Measurements from ENCODE around the gene FRMD3.

FRMD3 gene

DNA sequence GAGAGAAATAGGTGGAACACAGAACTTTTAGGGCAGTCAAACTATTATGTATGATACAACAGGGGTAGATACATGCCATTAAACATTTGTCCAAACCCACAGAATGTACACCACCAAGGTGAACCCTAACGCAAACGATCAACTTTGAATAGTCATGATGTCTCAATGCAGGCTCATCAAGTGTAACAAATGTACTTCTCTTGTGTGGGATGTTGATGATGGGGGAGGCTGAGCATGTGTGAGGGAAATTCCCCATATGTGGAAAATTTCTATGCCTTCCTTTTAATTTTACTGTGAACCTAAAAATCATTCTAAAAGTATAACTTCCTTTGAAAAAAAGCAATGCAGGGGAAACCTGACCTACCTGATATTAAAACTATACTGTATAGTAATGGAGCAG lies 273.9 kb downstream of the FRMD3 start:
- TF ChIP-seq, protein P1, sequence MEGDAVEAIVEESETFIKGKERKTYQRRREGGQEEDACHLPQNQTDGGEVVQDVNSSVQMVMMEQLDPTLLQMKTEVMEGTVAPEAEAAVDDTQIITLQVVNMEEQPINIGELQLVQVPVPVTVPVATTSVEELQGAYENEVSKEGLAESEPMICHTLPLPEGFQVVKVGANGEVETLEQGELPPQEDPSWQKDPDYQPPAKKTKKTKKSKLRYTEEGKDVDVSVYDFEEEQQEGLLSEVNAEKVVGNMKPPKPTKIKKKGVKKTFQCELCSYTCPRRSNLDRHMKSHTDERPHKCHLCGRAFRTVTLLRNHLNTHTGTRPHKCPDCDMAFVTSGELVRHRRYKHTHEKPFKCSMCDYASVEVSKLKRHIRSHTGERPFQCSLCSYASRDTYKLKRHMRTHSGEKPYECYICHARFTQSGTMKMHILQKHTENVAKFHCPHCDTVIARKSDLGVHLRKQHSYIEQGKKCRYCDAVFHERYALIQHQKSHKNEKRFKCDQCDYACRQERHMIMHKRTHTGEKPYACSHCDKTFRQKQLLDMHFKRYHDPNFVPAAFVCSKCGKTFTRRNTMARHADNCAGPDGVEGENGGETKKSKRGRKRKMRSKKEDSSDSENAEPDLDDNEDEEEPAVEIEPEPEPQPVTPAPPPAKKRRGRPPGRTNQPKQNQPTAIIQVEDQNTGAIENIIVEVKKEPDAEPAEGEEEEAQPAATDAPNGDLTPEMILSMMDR (IDR thresholded peaks at IDR 0.05; ENCODE audit: insufficient read depth, missing control alignments): no peak
- DNase-seq (ENCODE audit: insufficient read length, low spot score) (no peak), FAIRE-seq (no peak)

DNA sequence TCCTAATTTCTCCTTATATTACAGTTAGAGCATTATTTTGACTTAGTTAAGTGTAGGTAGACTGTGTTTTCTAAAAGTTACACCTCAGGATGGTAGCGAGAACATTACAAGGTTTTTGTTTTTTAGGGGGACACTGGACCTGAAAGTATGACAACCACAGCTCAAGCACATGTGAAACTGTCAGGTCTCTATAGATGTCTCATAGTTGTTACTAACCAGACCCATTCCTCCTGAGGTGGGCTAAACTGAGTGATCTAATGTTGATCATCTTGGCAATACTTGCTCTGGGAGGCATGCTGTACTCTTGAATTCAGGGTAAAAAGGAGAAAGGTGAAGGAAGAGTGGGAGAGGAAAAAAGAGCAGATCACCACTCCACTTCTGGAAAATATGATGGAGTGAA lies 278.6 kb downstream of the FRMD3 start:
- TF ChIP-seq, protein P1 (IDR thresholded peaks at IDR 0.05; ENCODE audit: insufficient read depth, missing control alignments): no peak
- DNase-seq (ENCODE audit: insufficient read length, low spot score) (no peak), FAIRE-seq (no peak)

DNA sequence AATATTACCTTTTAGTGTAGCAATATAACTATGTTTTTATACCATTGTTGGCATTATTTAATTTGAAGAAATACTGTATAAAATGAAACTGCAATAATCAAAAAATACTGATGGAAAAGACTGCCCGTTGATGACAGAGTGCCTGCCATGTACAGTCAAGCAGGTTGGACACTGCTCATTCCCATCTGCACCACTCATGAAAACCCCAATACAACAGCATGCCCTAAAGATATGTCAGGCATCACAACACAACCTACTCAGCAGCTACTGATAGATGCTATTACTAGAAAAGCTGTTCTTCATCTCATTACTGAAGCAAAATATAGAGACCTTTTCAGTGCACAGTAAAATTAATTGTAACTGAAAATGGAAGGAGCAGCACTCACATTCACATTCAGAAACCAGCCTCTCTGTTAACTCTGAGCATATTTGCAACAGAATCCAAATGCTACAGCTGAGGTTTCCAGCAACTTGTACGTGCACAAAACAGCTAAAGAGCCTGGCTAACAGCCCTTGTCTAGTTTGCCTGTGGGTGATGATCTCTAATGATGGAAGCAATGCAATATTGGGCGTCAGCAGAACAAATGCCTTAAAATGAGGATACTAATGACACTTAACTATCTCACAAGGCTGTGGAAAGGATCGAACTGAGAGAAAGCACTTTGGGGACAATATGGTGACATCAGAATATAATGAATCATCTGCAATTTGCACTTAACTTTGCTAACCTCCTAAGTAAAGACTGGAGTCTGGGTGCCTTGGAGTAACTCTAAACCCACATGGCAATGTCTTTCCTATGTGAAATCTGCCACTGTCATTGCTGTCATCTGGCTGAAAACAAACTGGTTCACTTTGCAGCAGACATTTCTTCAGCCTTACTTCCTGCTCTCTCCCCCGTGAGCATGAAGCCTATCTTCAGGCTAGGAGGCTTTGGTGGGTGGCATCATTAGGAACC lies 280.0 kb downstream of the FRMD3 start:
- DNase-seq (ENCODE audit: insufficient read length, low spot score) (no peak), FAIRE-seq (no peak)
- TF ChIP-seq, protein P1 (IDR thresholded peaks at IDR 0.05; ENCODE audit: insufficient read depth, missing control alignments): no peak

DNA sequence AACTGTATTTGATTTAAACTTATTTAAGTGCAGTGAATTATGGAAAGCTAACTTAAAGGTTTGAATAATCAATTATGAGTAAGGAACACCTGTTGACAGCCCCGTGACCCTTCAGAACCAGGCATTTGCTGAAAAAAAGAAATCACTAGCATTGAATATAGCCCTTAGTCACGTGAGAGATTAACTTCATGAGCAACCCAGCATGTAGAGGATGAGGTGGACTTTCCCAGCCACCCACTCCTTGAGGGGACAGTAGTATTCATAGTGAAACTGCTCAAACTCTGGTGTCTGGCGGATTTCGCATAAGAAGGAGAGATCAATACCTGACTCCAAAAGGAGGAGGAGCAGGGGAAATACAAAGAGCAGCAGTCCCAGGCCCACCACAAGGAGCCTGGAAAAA lies 290.5 kb downstream of the FRMD3 start:
- TF ChIP-seq, protein P1 (IDR thresholded peaks at IDR 0.05; ENCODE audit: insufficient read depth, missing control alignments): no peak

DNA sequence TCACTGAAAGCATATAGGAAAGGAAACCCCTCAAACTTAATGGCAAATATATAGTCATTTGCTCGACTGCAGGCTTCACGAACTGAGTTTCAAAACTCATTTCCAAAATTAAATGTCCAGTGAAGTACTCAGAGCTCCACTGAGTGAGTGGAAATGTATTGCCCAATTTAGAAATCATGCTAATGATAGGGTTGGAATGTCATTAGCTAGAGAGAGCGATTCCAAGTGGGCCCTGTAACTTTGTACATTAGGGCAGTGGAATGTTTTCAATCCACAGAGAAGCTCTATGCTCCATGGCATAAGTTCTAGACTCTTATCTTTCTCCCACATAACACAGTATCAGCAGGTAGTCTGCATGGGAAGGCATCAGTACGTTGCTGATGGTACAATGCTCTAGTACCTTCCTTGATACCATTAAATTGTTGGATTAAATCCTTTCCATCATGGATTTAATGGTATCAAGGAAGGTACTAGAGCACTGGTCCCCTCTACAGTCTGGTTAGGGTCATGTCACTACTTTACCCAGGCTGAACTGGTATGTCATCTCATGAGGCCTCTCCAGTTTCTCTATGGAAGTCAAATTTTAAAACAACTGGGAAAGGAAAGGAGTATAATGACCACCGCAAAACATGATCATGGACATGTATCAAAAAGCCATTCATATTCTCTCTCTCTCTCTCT lies 292.1 kb downstream of the FRMD3 start:
- TF ChIP-seq, protein P1 (IDR thresholded peaks at IDR 0.05; ENCODE audit: insufficient read depth, missing control alignments): no peak
- no peak for FAIRE-seq
- DNase-seq (ENCODE audit: insufficient read length, low spot score): no peak

More for the DNA sequence above, 290.5 kb downstream of the FRMD3 start:
- DNase-seq (ENCODE audit: insufficient read length, low spot score) (no peak), FAIRE-seq (no peak)

DNA sequence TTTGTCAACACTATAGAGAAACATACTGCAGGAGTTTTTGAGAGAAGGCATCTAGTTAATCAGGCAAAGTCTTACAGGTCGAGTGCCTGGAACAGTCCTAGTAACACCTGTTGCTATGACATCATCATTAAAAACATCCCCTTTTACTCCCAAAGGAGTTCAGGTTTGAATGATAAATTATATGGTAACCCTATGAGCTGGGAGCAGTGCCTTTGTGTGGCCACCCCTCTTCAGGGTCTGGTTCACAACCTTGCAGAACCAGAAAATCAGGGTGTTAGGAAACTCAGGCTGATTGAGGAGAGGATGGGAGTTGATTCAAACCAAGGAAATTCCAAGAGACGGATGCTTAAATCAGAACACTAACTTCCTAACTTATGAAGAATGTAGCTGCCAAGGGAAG lies 296.1 kb downstream of the FRMD3 start:
- no peak for FAIRE-seq
- DNase-seq (ENCODE audit: insufficient read length, low spot score): no peak
- TF ChIP-seq, protein P1 (IDR thresholded peaks at IDR 0.05; ENCODE audit: insufficient read depth, missing control alignments): no peak
